ENCODE data around the gene DAB1.

GRCh38 chr1:57294177-57294576 is 129.7 kb downstream of the DAB1 start:
- no peak for TF ChIP-seq PBX3 (IDR thresholded peaks at IDR 0.05; ENCODE audit: insufficient replicate concordance, low read depth, low read length)
- TF ChIP-seq ZNF217 (IDR thresholded peaks at IDR 0.05) = no peak
- no peak for TF ChIP-seq POLR2A (IDR thresholded peaks at IDR 0.05; ENCODE audit: low read depth, low read length)
- no peak for TF ChIP-seq STAT3 (IDR thresholded peaks at IDR 0.05; ENCODE audit: low read depth, low read length)
- TF ChIP-seq SREBF2 (IDR thresholded peaks at IDR 0.05; ENCODE audit: low read length) = no peak
- TF ChIP-seq BACH1 (IDR thresholded peaks at IDR 0.05; ENCODE audit: borderline replicate concordance) = no peak
- TF ChIP-seq HCFC1 (IDR thresholded peaks at IDR 0.05; ENCODE audit: low read length) = no peak
- TF ChIP-seq LARP7 (IDR thresholded peaks at IDR 0.05) = no peak
- TF ChIP-seq ZNF687 (IDR thresholded peaks at IDR 0.05) = no peak
- TF ChIP-seq SIN3A (IDR thresholded peaks at IDR 0.05; ENCODE audit: low read depth, low read length) = no peak
- TF ChIP-seq EZH2 (IDR thresholded peaks at IDR 0.05; ENCODE audit: borderline replicate concordance, control insufficient read depth, low read depth, low read length) = no peak
- no peak for TF ChIP-seq FOS (IDR thresholded peaks at IDR 0.05; ENCODE audit: borderline replicate concordance, extremely low read depth, insufficient read length)
- TF ChIP-seq CREM (IDR thresholded peaks at IDR 0.05; ENCODE audit: low read depth) = no peak
- TF ChIP-seq CHD2 (IDR thresholded peaks at IDR 0.05; ENCODE audit: borderline replicate concordance, low read depth, low read length) = no peak
